GM06990 (cell line): ENCODE data around the gene GTF3C1.

ENCODE experiments used
- DNase-seq: peaks from one replicate; pipeline ENCODE4 v3.0.0-alpha.2; 2011; ENCODE audit not compliant: insufficient read length; ENCODE audit errors: extremely low read depth
- H3K27me3 ChIP-seq: replicated peaks from 2 replicates; pipeline ENCODE4 v1.6.0; 2011; ENCODE audit warnings: low read length; ENCODE audit not compliant: control insufficient read depth, insufficient read depth
- H3K36me3 ChIP-seq: 2 replicates; pipeline ENCODE4 v1.5.1; 2011; ENCODE audit warnings: low read length; ENCODE audit not compliant: control insufficient read depth, insufficient read depth
- H3K4me3 ChIP-seq: replicated peaks from 2 replicates; pipeline ENCODE4 v1.5.1; 2011; ENCODE audit warnings: low read depth, mild to moderate bottlenecking, control low read depth, low read length
- CTCF ChIP-seq: IDR thresholded peaks from 2 replicates; pipeline ENCODE4 v1.5.1; 2011; ENCODE audit warnings: low read length, control low read depth, mild to moderate bottlenecking, inconsistent platforms; ENCODE audit not compliant: insufficient read depth, poor library complexity, severe bottlenecking

Gene GTF3C1

GRCh38 chr16:27526180-27526579 is 23.5 kb downstream of the GTF3C1 start:
- no peak for DNase-seq
- no peaks in the 10 kb centered on the region for H3K27me3 ChIP-seq
- no peak overlapping the region for H3K4me3 ChIP-seq
- no peak for TF ChIP-seq CTCF
- H3K36me3 ChIP-seq, result peaks cover 21% of the 10 kb centered on the region

GRCh38 chr16:27522173-27522707 is 27.5 kb downstream of the GTF3C1 start:
- TF ChIP-seq CTCF, result no peak
- H3K36me3 ChIP-seq, result peaks cover 17% of the 10 kb centered on the region
- no peak overlapping the region for H3K4me3 ChIP-seq

GRCh38 chr16:27520982-27521673 is 28.6 kb downstream of the GTF3C1 start:
- no peak overlapping the region for H3K4me3 ChIP-seq
- peaks cover 18% of the 10 kb centered on the region for H3K36me3 ChIP-seq
- TF ChIP-seq CTCF, result no peak
- no peak for DNase-seq
- no peaks in the 10 kb centered on the region for H3K27me3 ChIP-seq

More at GRCh38 chr16:27522173-27522707, 27.5 kb downstream of the GTF3C1 start:
- no peak for DNase-seq
- H3K27me3 ChIP-seq, result no peaks in the 10 kb centered on the region

DNA sequence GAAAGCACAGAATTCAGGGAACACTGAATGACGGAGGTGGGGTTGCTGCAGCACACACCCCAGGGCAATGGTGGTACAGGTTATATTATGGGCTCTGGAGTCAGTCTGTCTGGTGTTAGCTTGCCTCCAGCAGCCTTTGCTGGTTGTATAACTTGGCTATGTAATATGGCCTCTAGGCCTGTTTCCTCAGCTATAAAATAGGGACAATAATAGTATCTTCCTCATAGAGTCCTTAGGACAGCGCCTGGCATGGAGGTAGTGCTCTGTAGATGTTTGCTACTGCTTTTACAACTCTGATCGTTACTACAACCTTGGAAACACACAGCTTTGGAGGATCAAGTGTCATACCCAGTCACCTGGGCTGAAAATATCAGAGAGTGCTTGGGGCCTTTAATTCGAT is 31.5 kb downstream of the GTF3C1 start:
- DNase-seq, result no peak
- H3K27me3 ChIP-seq, result no peaks in the 10 kb centered on the region
- H3K4me3 ChIP-seq, result no peak overlapping the region
- peaks cover 11% of the 10 kb centered on the region for H3K36me3 ChIP-seq
- no peak for TF ChIP-seq CTCF

DNA sequence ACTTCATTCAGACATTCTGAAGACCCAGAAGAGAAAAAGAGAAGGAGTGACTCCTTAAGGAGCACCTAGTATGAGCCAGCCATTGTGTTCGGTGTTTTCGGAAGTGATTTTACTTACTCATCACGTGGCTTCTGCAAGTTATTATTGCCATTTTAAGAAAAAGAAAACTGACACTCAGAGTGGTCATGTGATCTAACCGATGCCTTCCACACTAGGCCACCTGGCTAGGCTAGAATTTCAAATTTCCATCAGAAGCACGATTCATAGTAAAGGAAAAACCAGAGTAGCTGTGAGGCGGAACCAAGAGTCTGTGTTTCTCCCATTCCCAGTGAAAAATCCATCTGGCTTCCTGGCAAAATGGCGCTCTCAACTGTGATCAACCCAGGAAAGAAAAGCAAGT is 32.0 kb downstream of the GTF3C1 start:
- no peak for DNase-seq
- no peak overlapping the region for H3K4me3 ChIP-seq
- no peak for TF ChIP-seq CTCF
- no peaks in the 10 kb centered on the region for H3K27me3 ChIP-seq
- H3K36me3 ChIP-seq, result peaks cover 11% of the 10 kb centered on the region
